NT2/D1 (cell line): ENCODE measurements around the gene LSM12.

ENCODE experiments used
- SUZ12 ChIP-seq: IDR thresholded peaks from 2 replicates; pipeline ENCODE4 v1.6.1; 2011; ENCODE audit not compliant: insufficient read length, insufficient read depth; ENCODE audit errors: extremely low read depth
- YY1 ChIP-seq: IDR thresholded peaks from 2 replicates; pipeline ENCODE4 v1.6.1; 2011; ENCODE audit not compliant: insufficient read length, insufficient read depth
- ZNF274 ChIP-seq: IDR thresholded peaks from 2 replicates; pipeline ENCODE4 v1.6.1; 2011; ENCODE audit warnings: mild to moderate bottlenecking, low read depth, low read length

GRCh38 chr17:44043272-44043696 is 23.2 kb downstream of the LSM12 start:
- TF ChIP-seq ZNF274, result no peak
- no peak for TF ChIP-seq YY1
- TF ChIP-seq SUZ12, result no peak
